ENCODE measurements around the gene KIF26B.

Gene KIF26B

GRCh38 chr1:245687152-245687635, 532.4 kb downstream of the KIF26B start:
- Histone ChIP-seq H3K4me2 (ENCODE audit: insufficient read depth, low read length) (no peak overlapping the region), H3K79me2 (ENCODE audit: insufficient read depth, low read length) (no peaks in the 10 kb centered on the region), H3K27me3 (ENCODE audit: insufficient read depth, low read length, poor library complexity) (no peaks in the 10 kb centered on the region), H2AFZ (ENCODE audit: low read depth, low read length) (no peak overlapping the region), H3K27ac (ENCODE audit: low read length) (no peak overlapping the region), H3K4me3 (ENCODE audit: low read depth in 1 of 2, low read length in 2 of 2) (no peak overlapping the region), H3K9ac (ENCODE audit: low read depth, low read length) (no peak overlapping the region), H3K4me1 (ENCODE audit: insufficient read depth, low read length) (no peaks in the 10 kb centered on the region), H4K20me1 (ENCODE audit: insufficient read depth, low read length) (no peaks in the 10 kb centered on the region), H3K9me3 (ENCODE audit: insufficient read depth, low read length, severe bottlenecking) (no peaks in the 10 kb centered on the region), H3K36me3 (ENCODE audit: insufficient read depth, low read length) (no peaks in the 10 kb centered on the region)
- DNase-seq (no peak), ATAC-seq (ENCODE audit: insufficient read depth, low read depth) (no peak)
- TF ChIP-seq EZH2 (IDR thresholded peaks at IDR 0.05; ENCODE audit: borderline replicate concordance, low read depth, low read length, severe bottlenecking): no peak

GRCh38 chr1:245687636-245688535, 533.1 kb downstream of the KIF26B start:
- no peak overlapping the region for H3K4me2 ChIP-seq (ENCODE audit: insufficient read depth, low read length)
- ATAC-seq (ENCODE audit: insufficient read depth, low read depth): no peak
- no peak for DNase-seq

GRCh38 chr1:245688536-245689453, 534.0 kb downstream of the KIF26B start:
- Histone ChIP-seq H4K20me1 (ENCODE audit: insufficient read depth, low read length) (no peaks in the 10 kb centered on the region), H3K9ac (ENCODE audit: low read depth, low read length) (no peak overlapping the region), H3K9me3 (ENCODE audit: insufficient read depth, low read length, severe bottlenecking) (no peaks in the 10 kb centered on the region), H3K4me1 (ENCODE audit: insufficient read depth, low read length) (no peaks in the 10 kb centered on the region), H2AFZ (ENCODE audit: low read depth, low read length) (no peak overlapping the region), H3K27ac (ENCODE audit: low read length) (no peak overlapping the region), H3K27me3 (ENCODE audit: insufficient read depth, low read length, poor library complexity) (no peaks in the 10 kb centered on the region), H3K79me2 (ENCODE audit: insufficient read depth, low read length) (no peaks in the 10 kb centered on the region), H3K36me3 (ENCODE audit: insufficient read depth, low read length) (no peaks in the 10 kb centered on the region), H3K4me3 (ENCODE audit: low read depth in 1 of 2, low read length in 2 of 2) (no peak overlapping the region), H3K4me2 (ENCODE audit: insufficient read depth, low read length) (no peak overlapping the region)
- TF ChIP-seq CTCF (IDR thresholded peaks at IDR 0.05; ENCODE audit: borderline replicate concordance, extremely low read depth, low read length, poor library complexity, severe bottlenecking) (no peak), EZH2 (IDR thresholded peaks at IDR 0.05; ENCODE audit: borderline replicate concordance, low read depth, low read length, severe bottlenecking) (no peak)
- DNase-seq: no peak
- no peak for ATAC-seq (ENCODE audit: insufficient read depth, low read depth)

More at GRCh38 chr1:245687636-245688535, 533.1 kb downstream of the KIF26B start:
- H3K27me3 ChIP-seq (ENCODE audit: insufficient read depth, low read length, poor library complexity): no peaks in the 10 kb centered on the region
- H3K9me3 ChIP-seq (ENCODE audit: insufficient read depth, low read length, severe bottlenecking): no peaks in the 10 kb centered on the region
- no peak for TF ChIP-seq CTCF (IDR thresholded peaks at IDR 0.05; ENCODE audit: borderline replicate concordance, extremely low read depth, low read length, poor library complexity, severe bottlenecking)
- TF ChIP-seq EZH2 (IDR thresholded peaks at IDR 0.05; ENCODE audit: borderline replicate concordance, low read depth, low read length, severe bottlenecking): no peak
- no peaks in the 10 kb centered on the region for H3K36me3 ChIP-seq (ENCODE audit: insufficient read depth, low read length)
- no peaks in the 10 kb centered on the region for H4K20me1 ChIP-seq (ENCODE audit: insufficient read depth, low read length)
- no peak overlapping the region for H3K9ac ChIP-seq (ENCODE audit: low read depth, low read length)
- no peaks in the 10 kb centered on the region for H3K79me2 ChIP-seq (ENCODE audit: insufficient read depth, low read length)
- no peaks in the 10 kb centered on the region for H3K4me1 ChIP-seq (ENCODE audit: insufficient read depth, low read length)
- no peak overlapping the region for H3K4me3 ChIP-seq (ENCODE audit: low read depth in 1 of 2, low read length in 2 of 2)
- no peak overlapping the region for H3K27ac ChIP-seq (ENCODE audit: low read length)
- no peak overlapping the region for H2AFZ ChIP-seq (ENCODE audit: low read depth, low read length)

All from DND-41 (cell line).